Suprapubic skin (tissue), 4 donors: ENCODE measurements around the gene WWOX. TPM values are rescaled to one million over a fixed set of nuclear protein-coding genes. Genes with fewer than 3 reads are reported as not detected.

ENCODE experiments used
- DNase-seq, 2 donors: peaks; one replicate each; pipeline ENCODE4 v3.0.0-alpha.2; 2019; ENCODE audit warnings: low spot score in 2 of 2
- H3K27ac ChIP-seq: fragments of 200-600 bp; sonication (generic); one replicate; pipeline ENCODE4 v1.5.1; 2019
- H3K27me3 ChIP-seq: fragments of 200-600 bp; sonication (generic); one replicate; pipeline ENCODE4 v1.5.1; 2019
- H3K36me3 ChIP-seq: fragments of 200-600 bp; sonication (generic); one replicate; pipeline ENCODE4 v1.5.1; 2019
- H3K4me1 ChIP-seq: fragments of 200-600 bp; sonication (generic); one replicate; pipeline ENCODE4 v1.5.1; 2019
- H3K4me3 ChIP-seq: fragments of 200-600 bp; sonication (generic); one replicate; pipeline ENCODE4 v1.5.1; 2019; ENCODE audit warnings: mild to moderate bottlenecking
- H3K9me3 ChIP-seq: fragments of 200-600 bp; sonication (generic); one replicate; pipeline ENCODE4 v1.5.1; 2019
- CTCF ChIP-seq, 2 donors: fragments of 200-600 bp in 1 of 2; fragments of 450-650 bp in 1 of 2; sonication (generic) in 1 of 2; IDR thresholded peaks; one replicate each; pipeline ENCODE4 v1.5.1; 2016 to 2019; ENCODE audit warnings: antibody characterized with exemption in 2 of 2, mild to moderate bottlenecking in 1 of 2, moderate library complexity in 1 of 2
- EP300 ChIP-seq: sonication (generic); formaldehyde crosslinking; IDR thresholded peaks from one replicate; pipeline ENCODE4 v1.6.1; 2017; ENCODE audit warnings: antibody characterized with exemption
- POLR2A ChIP-seq, 2 donors: fragments of 450-650 bp; IDR thresholded peaks; one replicate each; pipeline ENCODE4 v1.6.1; 2017; ENCODE audit warnings: antibody characterized with exemption in 2 of 2, mild to moderate bottlenecking in 2 of 2, moderate library complexity in 2 of 2
- POLR2AphosphoS5 ChIP-seq, 3 donors: sonication (generic); formaldehyde crosslinking; IDR thresholded peaks; one replicate each; pipeline ENCODE4 v1.6.1; 2017; ENCODE audit warnings: antibody characterized with exemption in 3 of 3
- WGBS: methylation state at CpG from one replicate; pipeline ENCODE4 v1.1.5; 2018; 5-methylcytosine and 5-hydroxymethylcytosine counted together
- total RNA-seq, 4 donors: library from RNA; depleted of rRNA; stranded (reverse); fragments of >200 nt; gene quantifications; one replicate each; pipeline ENCODE4 v1.1.0, GENCODE V29; 2016

The WWOX gene
- total RNA-seq, 4 donors from 2014 or later = 29.6 to 104 (median 47.3) TPM

- 77% methylated on average over 3 of the region's 3 CpGs for WGBS
- H3K4me1 ChIP-seq = no peaks in the 10 kb centered on the region
- no peak for DNase-seq
- no peaks in the 10 kb centered on the region for H3K36me3 ChIP-seq
- H3K27me3 ChIP-seq = no peaks in the 10 kb centered on the region
- H3K9me3 ChIP-seq = no peaks in the 10 kb centered on the region
- H3K4me3 ChIP-seq = no peak overlapping the region
- no peak for TF ChIP-seq CTCF (IDR thresholded peaks at IDR 0.05)
- H3K27ac ChIP-seq = no peak overlapping the region
These were observed 701.1 kb downstream of the WWOX start for GRCh38 chr16:78800523-78800922.

GRCh38 chr16:78804058-78804735 lies 704.7 kb downstream of the WWOX start:
- Histone ChIP-seq H3K27ac (no peak overlapping the region), H3K4me3 (no peak overlapping the region), H3K9me3 (no peaks in the 10 kb centered on the region), H3K36me3 (no peaks in the 10 kb centered on the region), H3K4me1 (no peaks in the 10 kb centered on the region), H3K27me3 (no peaks in the 10 kb centered on the region)
- DNase-seq = no peak
- 76% methylated on average over 13 of the region's 13 CpGs for WGBS
- TF ChIP-seq CTCF (IDR thresholded peaks at IDR 0.05) (no peak), POLR2A (IDR thresholded peaks at IDR 0.05) (no peak), POLR2AphosphoS5 (IDR thresholded peaks at IDR 0.05) (no peak), EP300 (no peak)

GRCh38 chr16:78805556-78805955 lies 706.1 kb downstream of the WWOX start:
- no peaks in the 10 kb centered on the region for H3K36me3 ChIP-seq
- no peaks in the 10 kb centered on the region for H3K9me3 ChIP-seq
- H3K27ac ChIP-seq = no peak overlapping the region
- no peaks in the 10 kb centered on the region for H3K4me1 ChIP-seq
- H3K27me3 ChIP-seq = no peaks in the 10 kb centered on the region
- TF ChIP-seq CTCF (IDR thresholded peaks at IDR 0.05) (no peak), EP300 (no peak), POLR2A (IDR thresholded peaks at IDR 0.05) (no peak), POLR2AphosphoS5 (IDR thresholded peaks at IDR 0.05) (no peak)
- no peak overlapping the region for H3K4me3 ChIP-seq
- 79% methylated on average over 5 of the region's 5 CpGs for WGBS
- no peak for DNase-seq

- H3K4me1 ChIP-seq = peaks cover 11% of the 10 kb centered on the region
- no peaks in the 10 kb centered on the region for H3K27me3 ChIP-seq
- WGBS = 91% methylated on average over 2 of the region's 2 CpGs
- no peaks in the 10 kb centered on the region for H3K9me3 ChIP-seq
- H3K4me3 ChIP-seq = no peak overlapping the region
- H3K36me3 ChIP-seq = no peaks in the 10 kb centered on the region
- no peak for TF ChIP-seq POLR2A (IDR thresholded peaks at IDR 0.05)
- no peak for TF ChIP-seq EP300
- TF ChIP-seq POLR2AphosphoS5 (IDR thresholded peaks at IDR 0.05) = no peak
- TF ChIP-seq CTCF (IDR thresholded peaks at IDR 0.05) = no peak
- no peak for DNase-seq
- no peak overlapping the region for H3K27ac ChIP-seq
These were observed 711.8 kb downstream of the WWOX start for GRCh38 chr16:78811247-78811646.

GRCh38 chr16:78812582-78812981 lies 713.1 kb downstream of the WWOX start:
- TF ChIP-seq POLR2AphosphoS5 (IDR thresholded peaks at IDR 0.05) (no peak), EP300 (no peak), CTCF (IDR thresholded peaks at IDR 0.05) (no peak), POLR2A (IDR thresholded peaks at IDR 0.05) (no peak)
- no peaks in the 10 kb centered on the region for H3K9me3 ChIP-seq
- 98% methylated on average over 6 of the region's 6 CpGs for WGBS
- H3K36me3 ChIP-seq = no peaks in the 10 kb centered on the region
- peaks cover 23% of the 10 kb centered on the region for H3K4me1 ChIP-seq
- DNase-seq = no peak
- no peak overlapping the region for H3K4me3 ChIP-seq
- H3K27me3 ChIP-seq = no peaks in the 10 kb centered on the region
- no peak overlapping the region for H3K27ac ChIP-seq
